MCF 10A (cell line): Measurements from ENCODE around the gene SREBF1. TPM values are rescaled to one million over a fixed set of nuclear protein-coding genes. Genes with fewer than 3 reads are reported as not detected.

Experiments used
- BruUV-seq: library from RNA; stranded (reverse); fragments of 400-500 nt; replicated peaks from 2 replicates; lab custom pipeline; 2021; lab: Mats Ljungman, UMichigan
- CTCF ChIA-PET: fragments of 300-600 bp; sonication (Branson Sonifier 250); formaldehyde crosslinking; extraction: SDS; loops from one replicate; lab custom pipeline; 2021; ENCODE audit warnings: antibody characterized with exemption, inconsistent platforms; lab: Yijun Ruan, JAX
- POLR2A ChIA-PET: fragments of 300-600, 350-650 bp; sonication (Branson Sonifier 250); formaldehyde crosslinking; extraction: SDS; loops from one replicate; lab custom pipeline; 2020; ENCODE audit warnings: antibody characterized with exemption, inconsistent platforms; lab: Yijun Ruan, JAX
- DNase-seq: peaks from one replicate; pipeline ENCODE4 v3.0.0-alpha.2; 2018; ENCODE audit not compliant: unreplicated experiment
- H3K27ac Mint-ChIP-seq: one replicate; pipeline ENCODE4 v1.8.0; 2022; ENCODE audit warnings: mild to moderate bottlenecking, low read depth, mixed read lengths; ENCODE audit not compliant: unreplicated experiment
- H3K27me3 Mint-ChIP-seq: one replicate; pipeline ENCODE4 v1.8.0; 2022; ENCODE audit warnings: mixed read lengths; ENCODE audit not compliant: insufficient read depth, unreplicated experiment
- H3K36me3 Mint-ChIP-seq: one replicate; pipeline ENCODE4 v1.8.0; 2022; ENCODE audit warnings: mild to moderate bottlenecking, moderate library complexity, mixed read lengths; ENCODE audit not compliant: insufficient read depth, unreplicated experiment
- H3K4me1 Mint-ChIP-seq: one replicate; pipeline ENCODE4 v1.8.0; 2022; ENCODE audit warnings: mixed read lengths; ENCODE audit not compliant: insufficient read depth, unreplicated experiment
- H3K4me3 Mint-ChIP-seq: one replicate; pipeline ENCODE4 v1.8.0; 2022; ENCODE audit warnings: mild to moderate bottlenecking, moderate library complexity, mixed read lengths; ENCODE audit not compliant: unreplicated experiment
- H3K9me3 Mint-ChIP-seq: one replicate; pipeline ENCODE4 v1.8.0; 2022; ENCODE audit warnings: mixed read lengths; ENCODE audit not compliant: unreplicated experiment
- CTCF ChIP-seq: fragments of 200-600 bp; IDR thresholded peaks from one replicate; pipeline ENCODE4 v1.8.0; 2022; ENCODE audit warnings: antibody characterized with exemption, mild to moderate bottlenecking; ENCODE audit not compliant: unreplicated experiment
- intact Hi-C: fragments of 100-400 bp; cut with micrococcal nuclease; formaldehyde crosslinking; loops from 2 replicates; pipeline ENCODE4 v1.14.1; 2022
- total RNA-seq: library from RNA; stranded (reverse); gene quantifications from 2 replicates; pipeline ENCODE4 v1.2.3, GENCODE V29; 2022

Gene SREBF1
- total RNA-seq, 1 experiment from 2014 or later = 87.1 TPM

DNA sequence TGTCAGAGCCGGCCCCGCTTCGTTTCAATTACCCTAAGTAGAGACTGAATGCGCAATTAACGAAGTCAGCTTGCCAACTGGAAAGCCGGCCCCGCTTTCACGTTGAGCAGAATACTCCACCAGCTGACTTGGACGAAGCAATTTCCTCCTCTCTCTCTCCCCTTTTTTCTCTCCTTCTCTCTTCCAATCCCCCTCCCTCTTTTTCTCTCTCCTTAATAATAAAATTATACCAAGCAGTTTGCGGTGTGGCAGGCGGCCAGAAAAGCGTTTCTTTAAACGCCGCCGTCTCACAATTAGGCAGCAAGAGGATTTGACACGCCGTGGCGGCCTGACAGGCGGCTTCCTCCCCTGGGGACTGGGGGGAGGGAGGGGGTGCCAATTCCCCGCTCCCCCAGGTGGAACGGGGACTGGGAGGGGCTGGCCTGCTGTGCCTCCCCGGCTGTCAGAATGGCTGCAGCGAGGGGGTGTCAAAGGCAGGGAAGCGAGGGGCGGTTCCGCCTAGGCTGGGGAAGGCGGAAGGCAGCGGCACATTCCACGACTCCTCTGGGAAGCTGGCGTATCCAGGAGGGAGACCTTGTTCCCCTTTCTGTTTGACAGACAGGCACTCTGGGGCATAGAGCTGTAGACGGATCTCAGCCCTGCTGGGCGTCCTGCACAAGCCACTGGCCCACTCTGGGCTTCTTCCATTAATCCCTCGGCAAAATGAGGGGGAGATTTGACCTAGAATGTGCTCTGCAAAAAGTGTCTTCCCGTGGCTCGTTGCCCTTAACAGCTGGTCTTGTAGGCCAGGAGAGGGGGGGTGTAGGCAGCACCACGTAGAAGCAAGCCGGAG is 52.7 kb downstream of the SREBF1 start:
- ChIA-PET POLR2A (interaction anchor here (0.6 kb wide), 1 partner anchor 28 kb away, joined by 3 read pairs; no protein-coding TSS in a partner anchor), CTCF (no interaction called here)
- no peak for TF ChIP-seq CTCF
- Mint-ChIP-seq H3K4me3 (peak overlapping the region; percentile 66), H3K27me3 (no peaks in the 10 kb centered on the region), H3K4me1 (peaks cover 18% of the 10 kb centered on the region), H3K27ac (no peak overlapping the region), H3K9me3 (no peaks in the 10 kb centered on the region), H3K36me3 (peaks cover 11% of the 10 kb centered on the region)
- DNase-seq = no peak
- no TSS peak for BruUV-seq
- intact Hi-C loops = no loop called here

- no peaks in the 10 kb centered on the region for H3K27me3 Mint-ChIP-seq
- BruUV-seq = no TSS peak
- peak; percentile 12 for TF ChIP-seq CTCF
- H3K4me3 Mint-ChIP-seq = peak overlapping the region; percentile 66
- CTCF ChIA-PET = no interaction called here
- POLR2A ChIA-PET = interaction anchor here (0.6 kb wide), 1 partner anchor 29 kb away, joined by 3 read pairs; no protein-coding TSS in a partner anchor
- intact Hi-C loops = no loop called here
- no peaks in the 10 kb centered on the region for H3K9me3 Mint-ChIP-seq
- H3K36me3 Mint-ChIP-seq = peaks cover 6% of the 10 kb centered on the region
- peak; percentile 58 for DNase-seq
- no peak overlapping the region for H3K27ac Mint-ChIP-seq
- peaks cover 18% of the 10 kb centered on the region for H3K4me1 Mint-ChIP-seq
Measured at GRCh38 chr17:17783116-17783824, 53.5 kb downstream of the SREBF1 start.

GRCh38 chr17:17782523-17783115 is 54.2 kb downstream of the SREBF1 start:
- H3K36me3 Mint-ChIP-seq = peaks cover 6% of the 10 kb centered on the region
- no peaks in the 10 kb centered on the region for H3K9me3 Mint-ChIP-seq
- peak; percentile 11 for DNase-seq
- no peak for TF ChIP-seq CTCF
- no peaks in the 10 kb centered on the region for H3K27me3 Mint-ChIP-seq
- H3K4me3 Mint-ChIP-seq = peak overlapping the region; percentile 66
- ChIA-PET POLR2A (no interaction called here), CTCF (no interaction called here)
- peaks cover 18% of the 10 kb centered on the region for H3K4me1 Mint-ChIP-seq
- H3K27ac Mint-ChIP-seq = no peak overlapping the region
- intact Hi-C loops = no loop called here
- no TSS peak for BruUV-seq
